Endothelial cell of umbilical vein (primary cell): Measurements from ENCODE around the gene FBH1.

Experiments
- CTCF ChIP-seq, 2 donors: IDR thresholded peaks; 1 replicate in 1 of 2; 2 replicates in 1 of 2; pipeline ENCODE4 v1.5.1; 2011; ENCODE audit warnings: low read length in 2 of 2, mild to moderate bottlenecking in 2 of 2, moderate library complexity in 2 of 2, control low read depth in 1 of 2, inconsistent platforms in 1 of 2, low read depth in 1 of 2; ENCODE audit not compliant: insufficient read depth in 1 of 2; ENCODE audit errors: extremely low read depth in 1 of 2
- EZH2 ChIP-seq: IDR thresholded peaks from 2 replicates; pipeline ENCODE4 v1.6.1; 2012; ENCODE audit warnings: borderline replicate concordance, low read depth, mild to moderate bottlenecking, moderate library complexity, low read length, inconsistent platforms; ENCODE audit not compliant: severe bottlenecking
- FOS ChIP-seq: IDR thresholded peaks from 2 replicates; pipeline ENCODE4 v1.6.1; 2011; ENCODE audit warnings: mild to moderate bottlenecking, low read length, moderate library complexity, borderline replicate concordance; ENCODE audit not compliant: insufficient read depth
- JUN ChIP-seq: IDR thresholded peaks from 2 replicates; pipeline ENCODE4 v1.6.1; 2011; ENCODE audit warnings: borderline replicate concordance, low read depth; ENCODE audit not compliant: insufficient read length, insufficient read depth
- MAX ChIP-seq: IDR thresholded peaks from 2 replicates; pipeline ENCODE4 v1.6.1; 2011; ENCODE audit not compliant: insufficient read depth, insufficient read length
- MYC ChIP-seq: IDR thresholded peaks from one replicate; pipeline ENCODE4 v1.6.1; 2011; ENCODE audit warnings: mild to moderate bottlenecking, low read depth, low read length
- POLR2A ChIP-seq: IDR thresholded peaks from 2 replicates; pipeline ENCODE4 v1.6.1; 2012; ENCODE audit warnings: low read depth, mild to moderate bottlenecking, control low read depth, low read length
- POLR2AphosphoS5 ChIP-seq: IDR thresholded peaks from 2 replicates; pipeline ENCODE4 v1.6.1; 2012; ENCODE audit warnings: low read depth, mild to moderate bottlenecking, control low read depth, low read length, moderate library complexity; ENCODE audit not compliant: insufficient read depth

- no peak for TF ChIP-seq CTCF (IDR thresholded peaks at IDR 0.05; ENCODE audit: extremely low read depth in 1 of 2, insufficient read depth in 1 of 2, low read depth in 1 of 2, low read length in 2 of 2)
- TF ChIP-seq JUN: no peak
- TF ChIP-seq EZH2: no peak
- TF ChIP-seq FOS: no peak
- TF ChIP-seq POLR2AphosphoS5: no peak
- no peak for TF ChIP-seq POLR2A
- TF ChIP-seq MAX: no peak
- TF ChIP-seq MYC: no peak
These were observed 13.5 kb downstream of the FBH1 start for GRCh38 chr10:5903563-5903962.
